Breast epithelium (tissue), 3 donors: ENCODE measurements around the gene CACNA2D3.

ENCODE experiments used
- POLR2A ChIP-seq: fragments of 450-650 bp; IDR thresholded peaks from one replicate; pipeline ENCODE4 v1.6.1; 2016; ENCODE audit warnings: antibody characterized with exemption, mild to moderate bottlenecking, moderate library complexity
- POLR2AphosphoS5 ChIP-seq, 3 donors: sonication (generic); formaldehyde crosslinking; IDR thresholded peaks; one replicate each; pipeline ENCODE4 v1.6.1; 2017; ENCODE audit warnings: antibody characterized with exemption in 3 of 3
- TF ChIP-seq, protein P1 (sequence below), 3 donors: fragments of 450-650 bp; IDR thresholded peaks; one replicate each; pipeline ENCODE4 v1.5.1; 2016 to 2017; ENCODE audit warnings: antibody characterized with exemption in 3 of 3, mild to moderate bottlenecking in 3 of 3, moderate library complexity in 3 of 3

DNA sequence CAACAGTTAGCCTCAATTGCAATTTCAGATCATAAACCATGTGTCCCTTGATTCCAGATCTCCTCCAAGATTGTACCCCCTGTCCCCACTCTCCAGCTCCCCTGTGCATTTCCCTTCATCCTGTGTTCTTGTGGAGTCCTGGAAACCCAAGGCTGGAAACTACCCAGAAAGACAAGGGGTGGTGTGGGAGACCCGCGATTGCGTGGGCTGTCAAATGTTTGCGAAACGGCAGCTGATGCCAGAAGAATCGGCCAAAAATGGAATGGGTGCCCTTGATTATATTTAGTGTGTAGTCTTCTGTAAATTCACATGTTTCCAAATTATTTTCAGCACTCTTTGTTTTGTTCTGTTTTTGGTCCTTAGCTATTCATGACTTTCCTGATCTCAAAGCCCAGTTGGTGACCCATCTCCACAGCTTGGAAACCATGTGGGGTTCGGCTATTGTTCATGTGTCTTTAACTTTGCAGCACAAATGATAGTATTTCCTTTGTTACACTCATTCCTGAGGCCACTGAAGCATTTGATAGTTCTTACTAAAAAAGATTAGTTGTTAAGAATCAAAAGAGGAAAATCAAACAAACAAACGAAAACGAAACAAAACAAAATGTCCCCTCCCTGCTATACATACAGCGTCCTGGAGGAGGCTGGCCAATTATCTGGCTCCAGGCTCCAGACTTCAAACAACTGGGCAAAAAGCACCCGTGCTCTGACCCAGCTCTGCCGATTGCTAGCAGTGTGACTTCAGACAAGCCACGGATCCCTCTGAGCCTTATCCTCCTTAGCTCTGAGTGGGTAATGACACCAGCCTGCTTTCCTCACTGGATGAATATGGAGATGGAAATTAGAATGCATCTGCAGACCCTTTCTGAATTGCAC is 120.9 kb downstream of the CACNA2D3 start:
- TF ChIP-seq, protein P1, sequence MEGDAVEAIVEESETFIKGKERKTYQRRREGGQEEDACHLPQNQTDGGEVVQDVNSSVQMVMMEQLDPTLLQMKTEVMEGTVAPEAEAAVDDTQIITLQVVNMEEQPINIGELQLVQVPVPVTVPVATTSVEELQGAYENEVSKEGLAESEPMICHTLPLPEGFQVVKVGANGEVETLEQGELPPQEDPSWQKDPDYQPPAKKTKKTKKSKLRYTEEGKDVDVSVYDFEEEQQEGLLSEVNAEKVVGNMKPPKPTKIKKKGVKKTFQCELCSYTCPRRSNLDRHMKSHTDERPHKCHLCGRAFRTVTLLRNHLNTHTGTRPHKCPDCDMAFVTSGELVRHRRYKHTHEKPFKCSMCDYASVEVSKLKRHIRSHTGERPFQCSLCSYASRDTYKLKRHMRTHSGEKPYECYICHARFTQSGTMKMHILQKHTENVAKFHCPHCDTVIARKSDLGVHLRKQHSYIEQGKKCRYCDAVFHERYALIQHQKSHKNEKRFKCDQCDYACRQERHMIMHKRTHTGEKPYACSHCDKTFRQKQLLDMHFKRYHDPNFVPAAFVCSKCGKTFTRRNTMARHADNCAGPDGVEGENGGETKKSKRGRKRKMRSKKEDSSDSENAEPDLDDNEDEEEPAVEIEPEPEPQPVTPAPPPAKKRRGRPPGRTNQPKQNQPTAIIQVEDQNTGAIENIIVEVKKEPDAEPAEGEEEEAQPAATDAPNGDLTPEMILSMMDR (IDR thresholded peaks at IDR 0.05) = peak in 1 of 3 donors; percentile 12
- TF ChIP-seq POLR2AphosphoS5 (IDR thresholded peaks at IDR 0.05) (no peak), POLR2A (no peak)
